ENCODE results near the gene TAB2. TPM values are rescaled to one million over a fixed set of nuclear protein-coding genes. Genes with fewer than 3 reads are reported as not detected.
A peak's percentile ranks its signal among the peaks of the same experiment; 100 is the strongest.

The TAB2 gene
- total RNA-seq, 1 experiment from 2014 or later = 45.8 TPM

DNA sequence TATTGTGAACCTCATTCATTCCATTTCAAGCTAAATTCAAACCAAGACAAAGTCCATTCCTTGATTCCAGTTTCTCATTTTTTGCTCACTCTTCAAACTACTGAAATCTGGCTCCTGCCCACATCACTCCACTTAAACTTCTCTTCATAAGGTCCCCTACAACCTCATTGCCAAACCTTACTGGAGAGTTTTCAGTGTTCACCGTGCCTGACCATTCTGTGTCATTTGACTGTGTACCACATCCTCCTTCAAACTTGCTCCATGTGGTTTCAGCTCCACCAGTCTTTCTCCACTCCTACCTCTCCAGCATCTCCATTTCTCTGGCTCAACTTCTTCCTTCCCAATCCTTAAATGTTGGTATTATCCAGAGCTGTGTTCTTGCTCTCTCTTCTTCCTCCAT is 38.5 kb upstream of the TAB2 start:
- H3K4me1 ChIP-seq (replicated peaks; ENCODE audit: insufficient read depth) = no peaks in the 10 kb centered on the region
- H3K36me3 ChIP-seq (ENCODE audit: low read depth) = no peaks in the 10 kb centered on the region
- no peaks in the 10 kb centered on the region for H3K79me2 ChIP-seq (ENCODE audit: low read depth)
- H4K20me1 ChIP-seq (ENCODE audit: insufficient read depth) = no peaks in the 10 kb centered on the region
- no peak overlapping the region for H3K27ac ChIP-seq
- no peaks in the 10 kb centered on the region for H3K9me3 ChIP-seq (ENCODE audit: insufficient read depth, low read depth)
- no peaks in the 10 kb centered on the region for H3F3A ChIP-seq (ENCODE audit: insufficient read depth, low read depth)
- POLR2A ChIA-PET (ENCODE audit: unreplicated experiment) = no interaction called here
- TF ChIP-seq EZH2 (IDR thresholded peaks at IDR 0.05; ENCODE audit: low read depth) = no peak
- TF ChIP-seq CTCF (conservative IDR thresholded peaks at IDR 0.05) = no peak
- no TSS peak for BruUV-seq (replicated peaks)
- no peak overlapping the region for H3K4me2 ChIP-seq
- no peaks in the 10 kb centered on the region for H3K27me3 ChIP-seq (ENCODE audit: insufficient read depth, low read depth)
- H2AFZ ChIP-seq = no peak overlapping the region
- CTCF ChIA-PET = no interaction called here
- no peak for DNase-seq
- no peaks in the 10 kb centered on the region for H3K9me2 ChIP-seq (ENCODE audit: insufficient read depth)
- H3K4me3 ChIP-seq = no peak overlapping the region
- intact Hi-C loops (cut with micrococcal nuclease; ENCODE audit: unreplicated experiment) = no loop called here

GRCh38 chr6:149284904-149285303 is 32.6 kb upstream of the TAB2 start:
- Histone ChIP-seq H3K4me2 (no peak overlapping the region), H3K79me2 (ENCODE audit: low read depth) (no peaks in the 10 kb centered on the region), H2AFZ (0 out of 2 replicates have a peak overlapping the region, but pooled peaks have one; percentile 34), H3K27ac (no peak overlapping the region), H3K4me1 (replicated peaks; ENCODE audit: insufficient read depth) (peaks cover 9% of the 10 kb centered on the region; the same call in 1 of the 2 replicates), H4K20me1 (ENCODE audit: insufficient read depth) (no peaks in the 10 kb centered on the region), H3K36me3 (ENCODE audit: low read depth) (no peaks in the 10 kb centered on the region), H3K4me3 (no peak overlapping the region), H3K9me3 (ENCODE audit: insufficient read depth, low read depth) (no peaks in the 10 kb centered on the region), H3K27me3 (ENCODE audit: insufficient read depth, low read depth) (no peaks in the 10 kb centered on the region), H3K9me2 (ENCODE audit: insufficient read depth) (no peaks in the 10 kb centered on the region), H3F3A (ENCODE audit: insufficient read depth, low read depth) (no peaks in the 10 kb centered on the region)
- DNase-seq = no peak
- BruUV-seq (replicated peaks) = no TSS peak
- POLR2A ChIA-PET (ENCODE audit: unreplicated experiment) = no interaction called here
- intact Hi-C loops (cut with micrococcal nuclease; ENCODE audit: unreplicated experiment) = no loop called here
- CTCF ChIA-PET = no interaction called here
- no peak for TF ChIP-seq CTCF (conservative IDR thresholded peaks at IDR 0.05)
- TF ChIP-seq EZH2 (IDR thresholded peaks at IDR 0.05; ENCODE audit: low read depth) = no peak

DNA sequence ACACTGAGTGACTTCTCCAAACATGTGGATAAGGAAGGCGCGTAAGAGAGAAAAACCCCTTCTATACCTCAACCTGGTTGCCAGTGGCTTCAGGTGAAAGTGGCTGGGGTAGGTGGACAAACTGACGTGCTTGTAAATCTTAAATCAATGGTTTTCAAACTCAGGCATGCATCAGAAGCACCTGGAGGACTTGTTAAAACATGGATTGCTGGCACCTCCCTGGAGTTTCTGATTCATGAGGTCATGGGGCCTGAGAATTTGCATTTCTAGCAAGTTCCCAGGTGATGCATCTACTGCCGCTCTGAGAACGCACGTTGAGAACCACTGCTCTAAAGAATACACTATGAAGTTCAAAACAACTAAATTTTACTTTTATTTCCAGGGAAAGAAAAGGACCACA is 31.9 kb upstream of the TAB2 start:
- no peak for DNase-seq
- no TSS peak for BruUV-seq (replicated peaks)
- H3K9me2 ChIP-seq (ENCODE audit: insufficient read depth) = no peaks in the 10 kb centered on the region
- TF ChIP-seq CTCF (conservative IDR thresholded peaks at IDR 0.05) (no peak), EZH2 (IDR thresholded peaks at IDR 0.05; ENCODE audit: low read depth) (no peak)
- POLR2A ChIA-PET (ENCODE audit: unreplicated experiment) = no interaction called here
- no peaks in the 10 kb centered on the region for H3K79me2 ChIP-seq (ENCODE audit: low read depth)
- intact Hi-C loops (cut with micrococcal nuclease; ENCODE audit: unreplicated experiment) = no loop called here
- no peaks in the 10 kb centered on the region for H3K36me3 ChIP-seq (ENCODE audit: low read depth)
- no peaks in the 10 kb centered on the region for H4K20me1 ChIP-seq (ENCODE audit: insufficient read depth)
- H2AFZ ChIP-seq = no peak overlapping the region
- no peak overlapping the region for H3K27ac ChIP-seq
- CTCF ChIA-PET = no interaction called here
- H3K4me1 ChIP-seq (replicated peaks; ENCODE audit: insufficient read depth) = peaks cover 12% of the 10 kb centered on the region; the same call in 1 of the 2 replicates
- no peak overlapping the region for H3K4me3 ChIP-seq
- no peaks in the 10 kb centered on the region for H3K9me3 ChIP-seq (ENCODE audit: insufficient read depth, low read depth)
- H3K27me3 ChIP-seq (ENCODE audit: insufficient read depth, low read depth) = no peaks in the 10 kb centered on the region
- H3K4me2 ChIP-seq = no peak overlapping the region
- H3F3A ChIP-seq (ENCODE audit: insufficient read depth, low read depth) = no peaks in the 10 kb centered on the region

All from PC-9 (cell line).